HG02610 (cell line): Measurements from ENCODE around the gene ARHGEF25.

Experiments
- ATAC-seq: cut with Tn5 transposase; IDR thresholded peaks from one replicate; pipeline ENCODE4 v1.9.1; 2021; ENCODE audit warnings: mild to moderate bottlenecking, moderate library complexity; ENCODE audit not compliant: unreplicated experiment

Gene ARHGEF25

DNA sequence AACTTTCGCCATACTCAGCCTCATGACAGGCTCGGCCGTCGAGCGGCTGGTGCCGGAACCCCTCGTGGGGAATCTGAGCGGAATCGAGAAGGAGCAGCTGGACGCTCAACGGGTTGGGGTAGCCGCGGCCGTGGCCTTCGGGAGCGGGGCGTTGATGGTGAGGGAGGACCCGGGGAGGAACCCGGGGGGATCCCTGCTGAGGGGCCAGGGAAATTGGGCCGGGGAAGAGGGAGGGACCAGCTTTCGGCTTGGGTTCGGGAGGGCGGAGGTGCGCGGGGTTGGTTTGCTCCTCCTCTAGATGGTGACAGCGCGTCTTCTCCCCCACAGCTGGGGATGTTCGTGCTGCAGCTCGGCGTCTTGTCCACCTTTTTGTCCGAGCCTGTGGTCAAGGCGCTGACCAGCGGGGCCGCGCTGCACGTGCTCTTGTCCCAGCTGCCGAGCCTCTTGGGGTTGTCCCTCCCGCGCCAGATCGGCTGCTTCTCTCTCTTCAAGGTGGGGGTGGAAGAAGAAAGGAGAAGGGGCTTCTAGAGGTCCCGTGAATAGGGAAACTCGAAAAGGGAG is 9.8 kb downstream of the ARHGEF25 start:
- no peak for ATAC-seq

DNA sequence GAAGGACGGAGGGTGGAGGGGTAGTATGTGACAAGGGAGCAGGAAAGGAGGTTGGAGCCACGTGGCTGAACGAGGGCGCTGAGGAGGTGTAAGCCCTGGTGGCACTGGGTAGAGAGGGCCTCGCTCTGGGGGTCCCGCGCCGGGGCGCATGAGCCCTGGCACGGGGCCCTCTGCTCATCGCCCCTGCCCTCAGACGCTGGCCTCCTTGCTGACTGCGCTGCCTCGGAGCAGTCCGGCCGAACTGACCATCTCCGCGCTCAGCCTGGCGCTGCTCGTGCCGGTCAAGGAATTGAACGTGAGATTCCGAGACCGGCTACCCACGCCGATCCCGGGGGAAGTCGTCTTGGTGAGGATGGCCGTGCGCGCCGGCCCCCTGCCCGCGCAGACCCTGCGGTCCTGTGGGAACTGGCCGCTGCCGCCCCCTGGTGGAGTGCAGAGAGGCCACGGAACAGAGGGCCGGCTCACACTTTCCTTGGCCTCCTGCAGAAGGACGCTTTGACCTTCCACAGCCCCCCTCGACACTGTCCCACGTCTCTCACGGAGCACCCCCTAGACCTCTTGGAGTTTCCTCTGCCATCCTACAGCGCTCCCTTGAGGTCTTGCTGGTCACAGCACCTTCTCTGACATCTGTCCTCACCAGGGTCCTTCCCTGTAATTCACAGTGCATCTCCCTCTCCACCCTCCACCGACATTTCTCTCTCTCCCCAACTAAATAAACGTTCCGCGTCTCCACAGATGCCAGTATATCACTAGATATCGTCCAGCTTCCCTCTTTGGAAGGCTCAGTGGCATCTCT is 10.5 kb downstream of the ARHGEF25 start:
- no peak for ATAC-seq

DNA sequence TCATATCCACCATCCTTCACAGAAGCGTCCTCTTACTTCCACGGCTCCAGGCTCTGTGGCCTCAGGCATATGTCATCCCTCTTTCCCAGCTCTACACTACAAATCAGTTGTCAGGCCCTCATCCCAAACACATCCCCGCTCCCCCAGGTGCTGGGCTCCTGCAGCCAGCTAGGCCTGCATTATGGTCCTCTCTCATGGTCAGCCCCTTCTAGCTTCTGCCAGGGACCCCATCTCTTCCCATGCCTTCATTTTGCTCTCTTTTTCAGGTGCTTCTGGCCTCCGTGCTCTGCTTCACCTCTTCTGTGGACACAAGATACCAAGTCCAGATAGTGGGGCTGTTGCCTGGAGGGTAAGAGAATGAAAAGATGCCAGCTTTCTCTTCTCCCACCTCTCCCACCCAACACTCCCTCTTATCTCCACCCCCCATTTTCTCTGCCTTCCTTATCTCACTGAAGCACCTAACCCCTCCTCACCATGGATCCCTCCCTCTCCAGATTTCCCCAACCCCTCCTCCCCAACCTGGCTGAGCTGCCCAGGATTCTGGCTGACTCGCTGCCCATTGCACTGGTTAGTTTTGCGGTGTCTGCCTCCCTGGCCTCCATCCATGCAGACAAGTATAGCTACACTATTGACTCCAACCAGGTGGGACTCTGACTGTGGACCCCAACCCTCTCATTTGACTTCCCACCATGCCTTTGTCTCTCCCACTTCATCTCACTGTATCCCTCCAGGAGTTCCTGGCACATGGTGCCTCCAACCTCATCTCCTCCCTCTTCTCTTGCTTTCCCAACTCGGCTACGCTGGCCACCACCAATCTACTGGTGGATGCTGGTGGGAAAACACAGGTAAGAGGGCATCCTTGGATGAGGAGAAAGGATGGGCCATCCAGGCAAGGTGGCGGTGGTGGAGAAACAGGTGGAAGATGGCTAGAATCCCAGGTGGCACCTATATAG is 11.3 kb downstream of the ARHGEF25 start:
- no peak for ATAC-seq

DNA sequence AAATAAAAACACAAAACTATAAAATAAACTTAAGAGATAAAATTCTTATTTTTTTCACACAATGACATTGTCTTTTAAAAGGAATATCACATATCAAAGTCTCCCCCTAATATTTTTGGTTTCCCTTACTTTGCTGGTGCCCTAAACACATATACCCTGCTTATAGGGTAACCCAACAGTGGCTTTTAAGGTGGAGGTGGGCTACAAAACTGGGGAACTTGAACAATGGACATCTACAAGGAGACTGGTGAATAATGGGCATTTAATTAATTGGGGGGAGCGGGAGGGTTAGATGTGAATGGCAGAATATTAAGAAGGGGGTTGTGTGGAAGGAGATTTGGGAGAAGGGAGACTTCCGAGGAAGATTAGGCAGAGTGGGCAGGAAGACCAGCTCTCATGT is 12.2 kb downstream of the ARHGEF25 start:
- no peak for ATAC-seq

DNA sequence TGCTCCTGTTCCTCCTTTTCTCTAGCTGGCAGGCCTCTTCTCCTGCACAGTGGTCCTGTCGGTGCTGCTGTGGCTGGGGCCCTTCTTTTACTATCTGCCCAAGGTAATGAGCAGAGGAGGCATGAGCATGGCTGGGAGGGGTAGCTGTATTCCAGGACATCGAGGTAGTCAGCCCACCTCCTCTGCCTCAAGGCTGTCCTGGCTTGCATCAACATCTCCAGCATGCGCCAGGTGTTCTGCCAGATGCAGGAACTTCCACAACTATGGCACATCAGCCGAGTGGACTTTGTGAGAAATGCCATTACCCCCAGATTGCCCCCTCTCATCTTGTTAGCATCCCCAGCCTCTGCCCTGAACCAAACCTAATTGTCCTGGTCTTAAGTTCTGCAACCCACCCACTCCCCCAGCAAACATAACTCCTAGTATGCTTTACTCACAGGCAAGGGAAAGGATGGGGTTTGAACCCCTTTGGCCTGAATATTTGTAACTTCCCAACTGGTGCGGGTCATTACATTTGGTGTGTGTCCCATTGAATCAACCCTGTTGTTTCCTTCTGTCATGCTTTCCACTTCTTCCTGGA is 12.7 kb downstream of the ARHGEF25 start:
- ATAC-seq: no peak

DNA sequence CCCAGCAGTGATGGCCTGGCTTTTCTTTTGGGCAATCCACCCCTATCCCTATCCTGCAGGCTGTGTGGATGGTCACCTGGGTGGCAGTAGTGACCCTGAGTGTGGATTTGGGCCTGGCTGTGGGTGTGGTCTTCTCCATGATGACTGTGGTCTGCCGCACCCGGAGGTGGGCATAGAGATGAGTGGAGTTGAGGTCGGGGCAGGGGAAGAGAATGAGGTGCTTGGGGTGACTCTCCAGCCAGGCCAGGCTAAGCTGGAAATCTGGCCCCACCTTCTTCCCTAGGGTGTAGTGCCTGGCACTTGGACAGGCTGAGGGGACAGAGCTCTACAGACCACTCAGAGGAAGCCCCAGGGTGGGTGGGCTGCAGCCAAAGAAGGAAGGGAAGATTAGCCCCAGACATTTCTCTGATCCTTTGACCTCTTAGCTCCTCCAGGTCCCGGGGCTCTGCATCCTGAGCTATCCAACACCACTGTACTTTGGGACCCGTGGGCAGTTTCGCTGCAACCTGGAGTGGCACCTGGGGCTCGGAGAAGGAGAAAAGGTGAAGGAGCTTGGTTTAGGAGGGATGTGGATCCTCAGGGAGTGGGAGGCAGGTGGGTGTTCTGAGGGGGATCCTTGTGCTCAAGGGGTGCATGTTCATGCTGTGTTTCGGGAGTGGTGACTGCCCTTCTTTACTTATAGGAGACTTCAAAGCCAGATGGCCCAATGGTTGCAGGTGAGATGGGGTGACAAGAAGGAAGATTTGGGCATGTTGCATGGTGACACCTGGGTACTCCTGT is 13.4 kb downstream of the ARHGEF25 start:
- ATAC-seq: no peak

DNA sequence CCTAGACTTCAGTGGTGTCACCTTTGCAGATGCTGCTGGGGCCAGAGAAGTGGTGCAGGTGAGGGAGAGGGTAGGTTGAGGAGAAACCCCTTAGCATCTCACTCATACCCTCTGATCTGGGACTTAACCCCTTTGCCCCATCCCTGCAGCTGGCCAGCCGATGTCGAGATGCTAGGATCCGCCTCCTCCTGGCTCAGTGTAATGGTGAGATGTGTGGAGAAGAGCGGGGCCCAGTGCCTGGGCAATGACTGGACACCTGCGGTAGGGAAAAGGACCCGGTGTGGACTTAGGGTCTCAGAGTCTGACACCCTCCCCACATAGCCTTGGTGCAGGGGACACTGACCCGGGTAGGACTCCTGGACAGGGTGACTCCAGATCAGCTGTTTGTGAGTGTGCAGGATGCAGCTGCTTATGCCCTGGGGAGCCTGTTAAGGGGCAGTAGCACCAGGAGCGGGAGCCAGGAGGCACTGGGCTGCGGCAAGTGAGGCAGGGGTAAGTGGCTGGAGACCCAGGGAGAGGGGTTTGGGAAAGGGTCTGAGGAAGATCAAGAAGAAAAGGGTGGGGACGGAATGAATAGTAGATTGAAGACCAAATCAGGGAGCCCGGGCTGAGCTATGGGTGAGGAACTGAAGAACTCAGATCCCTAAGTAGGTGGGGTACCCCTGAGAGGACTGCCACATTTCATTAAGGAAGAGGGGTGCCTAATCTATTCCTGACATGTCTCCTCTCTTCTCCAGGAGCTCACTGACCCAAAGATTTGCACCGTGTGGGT is 14.2 kb downstream of the ARHGEF25 start:
- ATAC-seq: no peak

DNA sequence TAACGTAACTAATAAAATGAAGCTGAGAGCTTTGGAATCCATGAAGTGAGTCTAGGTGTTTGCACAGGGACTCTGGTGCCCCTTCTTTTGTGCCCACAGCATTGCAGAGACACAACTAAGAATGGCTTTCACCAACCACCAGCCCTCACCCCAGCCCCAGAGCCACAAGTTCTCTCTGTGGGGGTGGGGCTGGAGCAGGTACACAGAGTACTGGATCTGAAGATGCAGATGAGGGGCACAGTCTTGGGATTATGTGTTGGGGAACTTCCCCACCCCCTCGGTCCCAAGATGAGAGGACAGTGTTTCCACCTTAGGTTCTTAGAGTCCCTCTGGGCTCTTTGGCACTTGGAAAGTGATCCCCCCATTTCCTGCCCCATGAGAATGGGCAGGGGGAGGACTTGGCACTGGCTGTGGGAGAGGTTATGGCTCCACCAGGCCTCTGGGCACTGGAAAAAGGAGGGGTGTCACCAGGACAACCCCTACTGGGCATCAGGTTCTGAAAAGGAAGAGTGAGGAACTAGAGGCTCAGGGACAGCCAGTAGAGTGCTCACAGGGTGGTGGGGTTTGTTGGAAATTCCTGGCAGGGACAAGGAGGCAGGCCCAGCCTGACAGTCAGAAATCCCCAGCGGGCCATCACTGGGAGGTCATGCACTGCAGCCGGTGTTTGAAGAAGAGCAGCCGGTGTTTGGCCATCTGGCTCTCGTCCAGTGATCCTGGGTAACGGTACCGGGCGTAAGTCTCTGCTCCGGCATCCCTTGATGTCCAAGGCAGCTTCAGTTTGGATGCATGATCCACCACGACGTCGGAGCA is 15.1 kb downstream of the ARHGEF25 start:
- no peak for ATAC-seq

DNA sequence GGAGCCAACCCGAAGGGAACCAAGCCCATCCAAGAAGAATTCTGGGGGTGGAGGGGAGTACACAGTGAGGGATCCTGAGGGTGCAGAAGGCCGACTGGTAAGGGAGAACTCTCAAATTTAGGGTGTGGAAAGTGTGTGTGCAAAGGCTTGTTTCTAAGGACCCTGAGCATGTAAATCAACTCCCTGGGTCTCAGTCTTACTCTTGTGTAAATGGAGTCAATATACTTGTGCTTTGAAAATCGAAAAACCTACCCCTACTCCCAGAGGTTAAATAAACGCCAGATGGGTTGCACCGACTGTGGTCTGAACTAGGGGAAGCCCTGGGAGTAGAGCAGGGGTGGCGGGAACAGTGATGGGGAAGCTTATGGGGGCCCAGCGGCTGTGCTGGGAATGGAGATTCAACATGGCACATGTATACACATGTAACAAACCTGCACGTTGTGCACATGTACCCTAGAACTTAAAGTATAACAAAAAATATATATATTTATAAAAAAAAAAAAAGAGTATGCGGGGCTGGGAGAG is 15.7 kb downstream of the ARHGEF25 start:
- no peak for ATAC-seq

DNA sequence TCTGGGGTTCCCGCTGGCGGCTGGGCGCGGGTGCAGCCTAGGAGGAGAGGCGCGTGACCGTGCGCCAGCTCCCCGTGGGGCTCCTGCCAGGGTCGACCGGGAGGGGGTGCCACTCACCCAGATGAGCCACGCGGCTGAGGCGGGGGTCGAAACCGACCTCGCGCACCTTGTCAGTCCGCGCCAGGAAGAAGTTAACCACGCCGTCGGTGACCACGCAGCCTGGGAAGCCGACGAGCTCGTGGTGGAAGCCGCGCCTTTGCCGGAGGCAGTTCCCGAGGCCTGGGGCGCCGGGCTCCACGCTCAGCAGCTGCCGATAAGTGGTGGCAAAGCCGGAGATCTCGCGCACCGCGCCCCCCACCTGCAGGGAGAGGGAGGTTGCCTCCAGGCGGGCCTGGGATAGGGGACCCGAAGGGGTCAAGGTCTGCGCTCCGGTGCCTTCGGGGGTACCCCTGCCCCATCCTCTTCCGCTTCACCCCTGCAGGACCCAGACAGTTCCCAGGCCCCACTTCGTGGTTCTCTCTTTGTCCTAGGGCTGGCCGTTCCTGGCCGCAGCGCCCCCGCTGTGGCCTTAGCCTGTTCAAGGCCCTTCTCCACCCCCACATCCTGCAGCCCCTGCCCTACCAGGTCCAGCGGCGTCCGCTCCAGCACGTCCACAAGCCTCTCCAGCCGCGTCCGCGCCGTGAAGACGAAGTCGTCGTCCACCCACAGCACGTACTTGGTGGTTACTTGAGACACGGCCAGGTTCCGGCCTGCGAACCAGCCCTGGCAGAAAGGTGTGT is 16.5 kb downstream of the ARHGEF25 start:
- ATAC-seq: no peak

DNA sequence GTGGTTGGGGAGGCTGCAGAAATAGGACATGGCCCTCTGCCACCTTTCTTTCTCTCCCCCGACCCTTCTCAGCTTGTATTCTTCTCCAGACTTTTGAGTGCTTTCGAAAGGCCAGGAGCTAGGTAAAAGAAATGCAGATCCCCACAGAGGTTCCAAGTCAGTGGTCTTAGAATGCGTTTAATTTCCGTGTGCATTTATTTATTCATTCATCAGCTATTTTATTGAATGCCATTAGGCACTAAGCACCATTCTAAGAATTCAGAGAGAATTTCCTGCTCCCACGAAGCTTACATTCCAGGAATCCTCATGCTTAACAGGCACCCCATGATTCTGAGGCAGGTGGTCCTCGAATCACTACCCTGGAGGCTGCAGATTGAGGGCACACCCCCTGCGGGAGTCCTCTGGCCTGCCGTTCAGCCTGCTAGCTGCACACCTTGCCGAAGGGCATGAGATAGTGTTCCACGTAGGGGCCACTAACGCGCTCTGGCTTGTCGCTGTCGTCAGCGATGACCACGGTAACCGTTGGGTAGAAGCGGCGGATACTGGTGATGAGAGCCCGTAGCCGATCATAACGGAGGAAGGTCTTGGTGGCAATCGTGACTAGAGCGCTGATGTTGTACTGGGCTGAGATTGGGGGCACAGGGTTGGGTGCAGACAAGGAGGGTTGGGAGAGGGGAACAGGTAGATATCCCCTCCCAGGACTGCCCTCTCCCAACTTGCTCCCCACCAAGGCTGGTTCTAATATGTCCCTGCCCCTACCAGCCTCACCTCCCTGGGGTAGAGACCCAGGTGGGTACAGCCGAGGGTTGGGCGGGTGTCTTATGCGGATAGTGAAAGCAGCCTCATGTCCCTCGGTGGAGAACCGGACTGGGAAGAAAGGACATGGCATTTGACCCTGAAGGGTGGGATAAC is 17.3 kb downstream of the ARHGEF25 start:
- no peak for ATAC-seq

DNA sequence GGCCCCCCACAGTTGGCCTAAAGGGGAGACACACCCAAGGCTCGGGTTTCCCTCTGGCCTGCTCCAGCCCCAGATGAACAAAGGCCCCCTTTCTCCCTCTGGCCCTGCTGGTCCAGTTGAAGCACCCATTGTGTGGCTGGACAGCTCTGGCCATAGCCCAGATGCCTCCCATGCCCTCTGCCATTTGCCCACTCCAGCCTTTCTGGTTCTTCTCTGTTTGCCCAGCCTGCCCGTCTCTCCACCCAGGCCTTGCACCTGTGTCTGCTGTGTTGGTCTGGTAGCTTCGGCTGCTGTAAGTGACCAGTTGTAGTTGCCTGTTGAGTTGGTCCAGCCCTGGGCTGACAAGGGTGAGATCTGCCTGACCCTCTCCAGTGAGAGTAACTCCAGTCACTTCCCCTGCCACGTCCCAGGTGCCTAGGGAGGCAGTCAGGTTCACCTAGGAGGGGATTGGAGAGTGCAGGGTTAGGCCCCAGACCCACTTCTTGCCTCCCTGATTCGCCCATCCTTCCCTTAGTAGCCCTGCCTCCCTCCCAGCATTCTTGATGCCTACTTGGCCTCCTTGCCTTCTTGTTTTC is 18.7 kb downstream of the ARHGEF25 start:
- no peak for ATAC-seq

DNA sequence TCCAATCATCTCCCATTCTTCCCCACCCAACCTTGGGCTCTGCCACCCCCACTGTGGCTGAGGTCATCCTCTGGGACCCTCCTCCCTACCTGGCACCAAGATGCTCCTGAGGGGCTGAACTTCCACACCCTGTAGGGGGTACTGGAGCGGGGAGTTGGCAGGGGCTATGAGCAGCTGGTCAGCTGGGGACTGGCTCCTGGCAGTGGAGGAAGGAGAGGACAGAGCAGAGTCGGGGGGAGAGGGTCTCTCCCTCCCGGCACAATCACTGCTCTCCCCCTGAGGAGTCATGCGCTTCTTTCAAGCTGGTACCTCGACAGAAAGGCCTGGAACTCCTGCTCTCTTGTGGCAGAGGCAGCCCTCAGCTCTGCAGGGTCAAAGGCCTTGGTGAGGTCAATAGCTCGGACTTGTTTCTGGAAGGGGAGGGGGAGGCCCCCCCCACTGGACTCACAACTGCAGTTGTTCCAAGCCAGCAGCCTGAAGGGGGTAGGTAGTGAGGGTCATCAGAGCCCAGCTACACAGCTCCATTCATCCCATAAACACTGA is 19.7 kb downstream of the ARHGEF25 start:
- no peak for ATAC-seq

DNA sequence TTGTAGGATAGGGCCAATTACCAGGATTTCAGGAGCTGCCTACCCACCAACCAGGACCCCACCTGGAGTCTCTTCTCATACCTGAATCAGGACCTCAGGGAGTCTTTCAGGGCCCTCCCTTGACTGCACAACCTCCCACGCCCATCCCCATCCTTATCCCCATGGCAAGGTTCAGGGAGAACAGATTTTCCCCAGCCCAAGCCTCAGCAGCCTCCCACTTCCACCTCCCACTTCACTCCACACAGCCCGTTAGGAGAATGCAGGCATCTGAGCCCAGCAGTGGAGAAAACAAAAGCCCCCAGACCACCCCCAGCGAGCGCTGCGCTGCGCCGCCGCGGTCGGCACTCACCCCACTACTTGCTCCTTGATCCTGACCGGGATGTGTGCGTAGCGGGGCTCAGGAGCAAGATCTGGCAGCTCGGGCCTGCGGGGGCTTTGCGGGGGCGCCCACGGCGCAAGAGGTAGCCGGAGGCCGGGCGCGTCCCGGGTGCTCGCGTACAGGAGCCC is 20.4 kb downstream of the ARHGEF25 start:
- ATAC-seq: no peak

DNA sequence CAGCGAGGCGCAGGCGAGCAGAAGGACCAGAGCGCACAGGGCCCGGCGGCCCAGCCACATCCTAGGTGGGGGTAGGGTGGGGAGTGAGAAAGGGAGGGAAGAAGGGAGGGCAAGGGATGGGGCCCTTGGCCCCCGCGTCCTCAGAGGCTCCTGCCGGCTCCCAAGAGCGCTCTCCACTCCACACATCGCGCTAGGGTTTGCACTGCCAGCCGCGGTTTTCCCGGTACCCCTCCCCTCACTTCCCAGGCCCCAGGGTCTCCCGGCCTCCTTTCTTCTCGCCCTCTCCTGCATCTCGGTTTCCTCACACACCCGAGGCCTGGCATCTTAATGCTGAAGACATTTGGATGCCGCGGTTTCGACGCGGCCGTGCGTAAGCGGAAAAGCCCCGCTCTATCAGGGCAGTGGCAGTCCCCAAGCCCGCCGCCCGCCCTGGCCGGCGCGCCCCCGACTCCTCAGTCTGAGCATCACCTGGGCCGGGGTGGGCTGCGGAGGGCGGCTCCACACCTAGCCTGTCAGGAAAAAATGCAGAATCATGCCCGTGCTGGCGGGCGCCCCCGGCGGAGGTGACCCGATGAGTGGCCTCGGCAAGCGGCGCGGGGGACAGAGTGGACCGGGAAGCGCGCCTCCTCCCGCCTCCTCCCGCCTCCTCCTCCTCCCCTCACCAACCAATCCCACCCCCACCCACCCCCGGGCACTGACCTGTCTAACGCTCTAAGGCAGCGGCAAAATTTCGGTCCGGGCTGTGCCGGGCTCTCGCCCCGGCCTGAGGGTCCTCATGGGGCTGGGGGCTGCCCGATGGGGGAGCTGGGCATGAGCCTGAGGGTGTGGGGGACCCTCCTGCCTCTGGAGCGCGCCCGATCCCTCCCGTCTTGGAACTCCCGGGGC is 21.1 kb downstream of the ARHGEF25 start:
- no peak for ATAC-seq
